NOMO-1 (cell line): Measurements from ENCODE around the gene CCDC9B.

Experiments used
- DNase-seq, 2 experiments: peaks; one replicate each; lab custom pipeline; 2025; ENCODE audit not compliant: unreplicated experiment in 2 of 2; lab: John Stamatoyannopoulos, UW

The CCDC9B gene

GRCh38 chr15:40340740-40341400 lies at the start of gene CCDC9B:
TSS of gene CCDC9B (minus strand) at chr15:40340939. CDS start at chr15:40340819, 120 bp downstream.
- DNase-seq = peak; percentile 26 to 35

- no peak for DNase-seq
These were observed 49.3 kb upstream of the CCDC9B start for GRCh38 chr15:40389824-40390595.

- peak; percentile 90 to 95 for DNase-seq
These were observed 48.4 kb upstream of the CCDC9B start for GRCh38 chr15:40388941-40389823.

- no peak for DNase-seq
These were observed 45.7 kb upstream of the CCDC9B start for GRCh38 chr15:40386480-40386879.

- DNase-seq = peak; percentile 86 to 93
These were observed 42.1 kb upstream of the CCDC9B start, which contains the start of gene KNSTRN for GRCh38 chr15:40382580-40383456. TSS of gene KNSTRN (plus strand) at chr15:40382721. CDS start at chr15:40382836, 115 bp downstream.

GRCh38 chr15:40381818-40382529 lies 41.2 kb upstream of the CCDC9B start:
- no peak for DNase-seq

- no peak for DNase-seq
These were observed 39.9 kb upstream of the CCDC9B start for GRCh38 chr15:40380636-40381035.

GRCh38 chr15:40379853-40380252 lies 39.1 kb upstream of the CCDC9B start:
- peak in 1 of 2 experiments; percentile 25 for DNase-seq

- DNase-seq = no peak
These were observed 38.6 kb upstream of the CCDC9B start for GRCh38 chr15:40379374-40379773.

GRCh38 chr15:40377606-40378005 lies 36.9 kb upstream of the CCDC9B start:
- no peak for DNase-seq

GRCh38 chr15:40372981-40373380 lies 32.2 kb upstream of the CCDC9B start:
- no peak for DNase-seq

GRCh38 chr15:40369971-40370370 lies 29.2 kb upstream of the CCDC9B start:
- no peak for DNase-seq

- DNase-seq = no peak
These were observed 28.7 kb upstream of the CCDC9B start for GRCh38 chr15:40369474-40369869.

- no peak for DNase-seq
These were observed 28.2 kb upstream of the CCDC9B start for GRCh38 chr15:40368719-40369473.

GRCh38 chr15:40367686-40368611 lies 27.2 kb upstream of the CCDC9B start:
- peak; percentile 93 to 95 for DNase-seq

GRCh38 chr15:40367371-40367685 lies 26.6 kb upstream of the CCDC9B start:
- DNase-seq = no peak

GRCh38 chr15:40366457-40367370 lies 26.0 kb upstream of the CCDC9B start:
- DNase-seq = no peak
